ENCODE results near the gene CABCOCO1.
"Not testable (repeated sequence)": the region's sequence is repeated elsewhere in the genome, so short reads cannot be mapped to it uniquely, and the experiment has no call there.

CABCOCO1 gene

DNA sequence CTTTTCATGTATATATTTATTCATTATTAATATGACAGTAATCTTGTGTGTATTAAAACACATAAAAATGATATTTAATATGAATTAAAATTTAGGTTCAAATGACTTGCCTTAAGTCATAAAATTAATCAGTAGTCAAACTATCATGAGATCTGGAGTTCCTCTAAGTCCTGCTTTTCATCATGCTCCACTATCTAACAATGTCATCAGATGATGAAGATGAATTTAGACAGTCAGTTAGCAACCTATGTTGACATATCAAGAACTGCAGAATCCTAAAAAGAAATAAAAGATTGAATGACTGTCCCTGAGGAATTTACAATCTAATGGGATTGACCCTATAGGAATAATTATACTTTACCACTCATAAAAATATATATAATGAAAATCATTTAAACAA, 7.1 kb downstream of the CABCOCO1 start:
- H3K27me3 Mint-ChIP-seq = peaks cover 3% of the 10 kb centered on the region
- no peaks in the 10 kb centered on the region for H3K4me1 Mint-ChIP-seq
- no peaks in the 10 kb centered on the region for H3K9me3 Mint-ChIP-seq
- H3K4me3 Mint-ChIP-seq = no peak overlapping the region
- DNase-seq (ENCODE audit: low spot score in 2 of 2) (no peak), ATAC-seq (ENCODE audit: low read depth) (no peak)
- no peaks in the 10 kb centered on the region for H3K36me3 Mint-ChIP-seq
- H3K27ac Mint-ChIP-seq = no peak overlapping the region

- H3K9me3 Mint-ChIP-seq = no peaks in the 10 kb centered on the region
- H3K4me1 Mint-ChIP-seq = no peaks in the 10 kb centered on the region
- no peaks in the 10 kb centered on the region for H3K27me3 Mint-ChIP-seq
- no peak overlapping the region for H3K4me3 Mint-ChIP-seq
- H3K36me3 Mint-ChIP-seq = no peaks in the 10 kb centered on the region
- ATAC-seq (ENCODE audit: low read depth) (no peak), DNase-seq (ENCODE audit: low spot score in 2 of 2) (no peak)
- no peak overlapping the region for H3K27ac Mint-ChIP-seq
These were observed 10.6 kb downstream of the CABCOCO1 start for GRCh38 chr10:61673360-61673759.

DNA sequence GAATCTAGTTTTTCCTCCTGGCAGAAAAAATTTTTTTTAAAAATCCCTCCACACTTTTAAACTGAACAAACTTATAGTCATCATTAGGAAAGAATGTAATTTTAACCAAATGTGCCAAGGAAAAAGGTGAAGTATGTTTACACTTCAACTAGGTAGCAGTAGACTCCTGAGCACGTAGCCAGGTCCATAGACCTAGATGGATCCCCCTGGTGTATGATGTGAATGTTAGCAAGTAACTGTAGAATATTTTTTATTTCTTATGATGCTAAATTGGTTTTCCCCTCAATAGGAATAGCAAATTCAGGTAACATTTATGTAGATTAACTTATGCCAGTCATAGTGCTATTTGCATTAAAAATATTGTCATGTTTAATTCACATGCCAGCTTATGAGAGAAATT, 19.6 kb downstream of the CABCOCO1 start:
- ATAC-seq (ENCODE audit: low read depth) = no peak
- Mint-ChIP-seq H3K9me3 (no peaks in the 10 kb centered on the region), H3K27ac (no peak overlapping the region), H3K4me1 (no peaks in the 10 kb centered on the region), H3K4me3 (no peak overlapping the region), H3K36me3 (no peaks in the 10 kb centered on the region), H3K27me3 (no peaks in the 10 kb centered on the region)
- no peak for DNase-seq (ENCODE audit: low spot score in 2 of 2)

- no peaks in the 10 kb centered on the region for H3K4me1 Mint-ChIP-seq
- no peaks in the 10 kb centered on the region for H3K9me3 Mint-ChIP-seq
- H3K27ac Mint-ChIP-seq = no peak overlapping the region
- no peaks in the 10 kb centered on the region for H3K36me3 Mint-ChIP-seq
- DNase-seq (ENCODE audit: low spot score in 2 of 2) (no peak), ATAC-seq (ENCODE audit: low read depth) (no peak)
- no peaks in the 10 kb centered on the region for H3K27me3 Mint-ChIP-seq
- H3K4me3 Mint-ChIP-seq = no peak overlapping the region
These were observed 20.6 kb downstream of the CABCOCO1 start for GRCh38 chr10:61683319-61683718.

DNA sequence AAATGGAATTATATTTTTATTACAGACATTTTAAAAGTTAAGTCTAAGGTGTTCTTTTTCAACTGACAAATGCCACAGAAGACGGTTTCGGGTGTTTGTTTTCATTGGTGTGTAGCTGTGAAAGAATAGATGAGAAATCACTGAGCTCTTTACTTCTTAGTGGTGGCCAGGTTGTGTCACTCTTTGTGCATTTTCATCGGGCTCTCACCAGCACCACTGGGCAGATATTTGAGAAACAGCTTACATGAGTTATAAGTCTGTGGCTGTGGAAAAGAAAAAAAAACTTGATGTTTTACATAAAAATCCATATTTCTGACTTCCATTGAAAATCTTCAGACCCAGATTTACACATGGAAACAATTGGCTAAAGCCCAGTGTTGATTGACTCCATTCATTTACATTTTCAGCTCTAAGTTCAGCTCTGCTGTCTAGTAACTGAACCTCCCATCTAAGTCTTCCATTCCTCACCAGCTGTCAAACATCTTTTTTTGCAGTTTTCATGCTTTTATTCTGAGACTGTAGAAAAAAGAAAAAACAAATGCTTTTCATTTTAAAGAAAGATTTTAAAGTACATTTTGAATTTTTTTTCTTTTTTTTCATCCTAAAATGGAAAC, 22.3 kb downstream of the CABCOCO1 start:
- no peaks in the 10 kb centered on the region for H3K36me3 Mint-ChIP-seq
- no peaks in the 10 kb centered on the region for H3K9me3 Mint-ChIP-seq
- ATAC-seq (ENCODE audit: low read depth) (no peak), DNase-seq (ENCODE audit: low spot score in 2 of 2) (no peak)
- H3K4me1 Mint-ChIP-seq = no peaks in the 10 kb centered on the region
- H3K27me3 Mint-ChIP-seq = no peaks in the 10 kb centered on the region
- no peak overlapping the region for H3K27ac Mint-ChIP-seq
- no peak overlapping the region for H3K4me3 Mint-ChIP-seq

- no peak overlapping the region for H3K27ac Mint-ChIP-seq
- H3K4me3 Mint-ChIP-seq = no peak overlapping the region
- H3K27me3 Mint-ChIP-seq = no peaks in the 10 kb centered on the region
- no peaks in the 10 kb centered on the region for H3K36me3 Mint-ChIP-seq
- DNase-seq (ENCODE audit: low spot score in 2 of 2) (no peak), ATAC-seq (ENCODE audit: low read depth) (no peak)
- H3K4me1 Mint-ChIP-seq = no peaks in the 10 kb centered on the region
- H3K9me3 Mint-ChIP-seq = peaks cover 3% of the 10 kb centered on the region
These were observed 26.0 kb downstream of the CABCOCO1 start for GRCh38 chr10:61688551-61689308.

GRCh38 chr10:61691667-61692066, 28.9 kb downstream of the CABCOCO1 start:
- not testable (repeated sequence) for DNase-seq (ENCODE audit: low spot score in 2 of 2); H3K36me3 Mint-ChIP-seq; H3K9me3 Mint-ChIP-seq; H3K27ac Mint-ChIP-seq; H3K27me3 Mint-ChIP-seq; H3K4me3 Mint-ChIP-seq; H3K4me1 Mint-ChIP-seq; ATAC-seq (ENCODE audit: low read depth)

GRCh38 chr10:61692447-61693010, 29.8 kb downstream of the CABCOCO1 start:
- Mint-ChIP-seq H3K27me3 (peaks cover 3% of the 10 kb centered on the region), H3K4me3 (no peak overlapping the region), H3K4me1 (no peaks in the 10 kb centered on the region), H3K27ac (no peak overlapping the region), H3K9me3 (peaks cover 3% of the 10 kb centered on the region), H3K36me3 (no peaks in the 10 kb centered on the region)
- ATAC-seq (ENCODE audit: low read depth) (no peak), DNase-seq (ENCODE audit: low spot score in 2 of 2) (no peak)

DNA sequence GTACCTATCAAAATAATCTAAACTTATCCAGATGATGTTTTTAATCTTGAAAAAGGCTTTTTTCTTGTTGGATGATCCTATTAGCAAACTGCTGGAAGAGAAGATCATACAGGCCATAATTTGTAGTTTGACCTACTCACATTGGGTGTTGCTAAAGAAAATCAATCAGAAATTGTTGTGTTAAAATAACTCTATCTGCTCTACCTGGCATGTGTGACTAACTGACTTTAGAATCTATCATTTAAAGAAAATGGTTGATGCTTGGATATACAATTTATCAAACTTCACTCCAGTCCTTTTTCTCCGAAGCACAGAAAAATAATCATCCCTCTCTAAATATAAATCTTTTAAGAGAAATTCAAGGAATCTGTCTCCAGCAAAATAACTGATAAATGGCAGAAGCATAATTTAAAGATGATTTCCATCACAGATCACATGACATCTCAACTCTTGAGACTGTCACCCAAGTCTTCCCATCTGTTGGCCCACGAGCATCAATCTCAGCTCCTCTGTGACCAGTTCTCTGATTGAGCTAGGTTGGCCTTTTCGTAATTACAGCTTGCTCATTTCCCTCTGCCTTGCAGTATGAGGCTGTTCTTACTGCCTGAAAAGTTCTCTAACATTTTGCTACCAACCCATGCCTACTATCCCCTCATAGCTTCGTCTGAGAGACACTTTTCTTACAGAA, 36.4 kb downstream of the CABCOCO1 start:
- Mint-ChIP-seq H3K27me3 (no peaks in the 10 kb centered on the region), H3K36me3 (no peaks in the 10 kb centered on the region), H3K4me1 (peaks cover 4% of the 10 kb centered on the region), H3K9me3 (no peaks in the 10 kb centered on the region), H3K27ac (no peak overlapping the region), H3K4me3 (no peak overlapping the region)
- no peak for ATAC-seq (ENCODE audit: low read depth)
- no peak for DNase-seq (ENCODE audit: low spot score in 2 of 2)

GRCh38 chr10:61701055-61701705, 38.5 kb downstream of the CABCOCO1 start:
- H3K4me3 Mint-ChIP-seq = no peak overlapping the region
- H3K27me3 Mint-ChIP-seq = no peaks in the 10 kb centered on the region
- H3K27ac Mint-ChIP-seq = no peak overlapping the region
- DNase-seq (ENCODE audit: low spot score in 2 of 2) = no peak
- peaks cover 4% of the 10 kb centered on the region for H3K4me1 Mint-ChIP-seq
- no peak for ATAC-seq (ENCODE audit: low read depth)
- no peaks in the 10 kb centered on the region for H3K36me3 Mint-ChIP-seq
- no peaks in the 10 kb centered on the region for H3K9me3 Mint-ChIP-seq

DNA sequence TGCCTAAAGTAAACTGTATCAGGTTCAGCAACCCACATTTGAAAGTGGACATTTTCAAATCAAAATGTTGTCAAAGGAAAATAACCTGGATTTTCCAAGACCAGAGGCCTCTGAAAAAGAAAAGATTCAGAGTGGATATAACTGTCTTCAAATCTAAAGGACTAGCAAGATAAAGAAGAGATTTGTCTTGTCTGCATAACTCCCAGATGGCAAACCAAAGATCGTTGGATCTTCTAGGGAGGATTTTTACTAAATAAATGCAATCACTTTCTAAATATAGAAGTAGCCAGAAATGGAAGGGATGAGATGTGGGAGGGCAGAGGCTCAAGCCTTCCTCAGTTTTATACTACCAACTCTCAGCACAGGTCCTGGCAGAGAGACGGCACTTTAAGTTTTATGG, 39.0 kb downstream of the CABCOCO1 start:
- no peak for ATAC-seq (ENCODE audit: low read depth)
- H3K36me3 Mint-ChIP-seq = no peaks in the 10 kb centered on the region
- H3K27ac Mint-ChIP-seq = no peak overlapping the region
- H3K4me3 Mint-ChIP-seq = no peak overlapping the region
- no peak for DNase-seq (ENCODE audit: low spot score in 2 of 2)
- no peaks in the 10 kb centered on the region for H3K9me3 Mint-ChIP-seq
- no peaks in the 10 kb centered on the region for H3K27me3 Mint-ChIP-seq
- H3K4me1 Mint-ChIP-seq = peaks cover 4% of the 10 kb centered on the region

DNA sequence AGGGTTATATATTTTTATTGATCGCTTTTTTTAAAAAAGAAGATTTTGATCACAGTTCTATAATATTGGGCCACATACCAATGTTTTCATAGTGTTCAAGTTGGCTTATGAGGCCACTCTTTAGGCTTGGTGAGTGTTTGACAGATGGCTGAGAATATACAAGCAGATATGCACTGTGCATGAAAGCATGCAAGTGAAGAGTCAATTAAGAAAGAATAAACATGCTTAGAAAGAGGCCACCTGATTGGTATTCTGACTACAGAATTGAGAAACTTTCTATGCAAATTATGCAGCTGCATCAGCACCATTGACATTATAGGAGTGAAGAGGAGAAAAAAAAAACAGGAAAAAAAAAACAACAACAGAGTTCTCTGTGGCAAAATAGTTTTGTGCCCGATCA, 39.9 kb downstream of the CABCOCO1 start:
- ATAC-seq (ENCODE audit: low read depth) (no peak), DNase-seq (ENCODE audit: low spot score in 2 of 2) (no peak)
- Mint-ChIP-seq H3K36me3 (no peaks in the 10 kb centered on the region), H3K27me3 (peaks cover 1% of the 10 kb centered on the region), H3K9me3 (no peaks in the 10 kb centered on the region), H3K4me3 (no peak overlapping the region), H3K4me1 (peaks cover 4% of the 10 kb centered on the region), H3K27ac (no peak overlapping the region)

GRCh38 chr10:61705022-61705613, 42.4 kb downstream of the CABCOCO1 start:
- ATAC-seq (ENCODE audit: low read depth) = no peak
- no peak overlapping the region for H3K4me3 Mint-ChIP-seq
- H3K27ac Mint-ChIP-seq = no peak overlapping the region
- no peaks in the 10 kb centered on the region for H3K36me3 Mint-ChIP-seq
- no peak for DNase-seq (ENCODE audit: low spot score in 2 of 2)
- H3K27me3 Mint-ChIP-seq = peaks cover 4% of the 10 kb centered on the region
- H3K4me1 Mint-ChIP-seq = peaks cover 4% of the 10 kb centered on the region
- H3K9me3 Mint-ChIP-seq = no peaks in the 10 kb centered on the region

DNA sequence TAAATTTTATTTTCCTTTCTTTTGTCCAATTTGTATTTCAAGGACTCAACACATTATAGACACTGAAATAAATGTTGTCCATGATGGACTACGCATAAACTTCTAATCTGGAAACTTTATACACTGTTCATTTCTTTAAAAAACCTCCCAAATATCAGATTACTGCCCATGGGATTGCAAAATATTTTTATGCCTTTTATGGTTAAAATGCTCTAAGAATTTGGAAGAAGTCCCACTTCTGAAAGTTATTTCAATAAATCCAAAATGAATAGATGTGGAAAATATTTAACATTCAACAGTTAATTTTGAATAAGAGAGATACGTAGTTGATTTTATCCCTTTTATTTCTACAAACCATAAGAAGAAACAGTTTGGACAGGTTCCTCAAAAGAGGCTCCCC, 46.1 kb downstream of the CABCOCO1 start:
- Mint-ChIP-seq H3K36me3 (no peaks in the 10 kb centered on the region), H3K9me3 (peaks cover 2% of the 10 kb centered on the region), H3K4me1 (no peaks in the 10 kb centered on the region), H3K27me3 (peaks cover 4% of the 10 kb centered on the region), H3K4me3 (no peak overlapping the region), H3K27ac (no peak overlapping the region)
- DNase-seq (ENCODE audit: low spot score in 2 of 2) (no peak), ATAC-seq (ENCODE audit: low read depth) (no peak)
